ENCODE results near the gene TOX2.

TOX2 gene

DNA sequence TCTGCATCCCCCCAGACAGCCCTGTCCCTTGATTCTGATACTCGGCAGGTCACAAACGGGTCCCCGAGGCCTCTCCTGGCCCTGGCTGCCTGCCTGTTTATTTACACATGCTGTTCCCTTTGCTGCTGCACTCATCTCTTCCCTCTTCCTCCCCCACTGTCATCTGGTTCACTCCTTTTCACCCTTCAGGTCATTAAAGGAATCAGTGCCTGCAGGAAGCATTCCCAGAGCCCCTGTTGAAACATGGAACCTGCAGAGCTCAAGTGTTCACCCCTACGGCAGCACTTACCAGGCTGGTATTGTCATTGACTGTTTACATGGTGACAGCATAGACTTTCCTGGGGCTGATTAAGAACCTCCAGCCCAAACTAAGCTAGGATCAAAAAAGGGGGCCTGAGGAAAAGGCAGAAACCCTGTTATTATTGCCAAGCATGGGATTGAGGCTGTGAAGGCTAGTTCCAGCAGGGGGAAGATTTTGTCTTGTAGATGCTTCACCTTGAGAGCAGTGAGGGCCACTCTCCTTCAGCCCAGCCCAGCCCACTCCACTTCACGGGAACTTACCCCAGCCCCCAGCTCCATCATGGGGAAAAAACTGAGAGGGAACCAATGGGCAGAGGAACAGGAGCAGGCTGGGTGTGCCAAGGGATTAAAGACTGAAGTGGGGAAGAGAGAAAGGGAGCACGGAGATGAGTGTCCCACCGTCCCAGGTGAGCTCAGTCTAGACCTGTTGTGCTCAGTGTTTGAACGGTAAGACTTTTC lies 199.1 kb downstream of the TOX2 start:
- DNase-seq = no peak

DNA sequence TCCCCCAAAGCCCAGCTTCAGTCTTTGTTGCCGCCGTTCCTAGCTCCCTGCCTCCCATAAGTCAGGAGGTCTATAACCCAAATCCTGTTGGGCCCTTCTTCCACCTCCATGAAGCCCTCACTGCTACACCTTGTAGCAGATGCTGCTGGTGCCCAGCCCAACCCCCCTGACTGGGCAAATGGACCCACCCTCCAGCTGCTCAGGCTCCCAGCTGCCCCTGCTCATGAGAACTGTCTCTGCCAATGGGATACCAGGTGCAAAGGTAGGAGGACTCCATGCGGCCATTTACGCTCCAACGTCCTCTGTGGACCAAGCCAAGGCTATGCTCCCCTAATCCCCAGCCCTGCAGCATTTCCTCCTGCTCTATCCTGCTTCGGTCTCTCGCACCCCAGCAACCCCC lies 200.5 kb downstream of the TOX2 start:
- DNase-seq = no peak

DNA sequence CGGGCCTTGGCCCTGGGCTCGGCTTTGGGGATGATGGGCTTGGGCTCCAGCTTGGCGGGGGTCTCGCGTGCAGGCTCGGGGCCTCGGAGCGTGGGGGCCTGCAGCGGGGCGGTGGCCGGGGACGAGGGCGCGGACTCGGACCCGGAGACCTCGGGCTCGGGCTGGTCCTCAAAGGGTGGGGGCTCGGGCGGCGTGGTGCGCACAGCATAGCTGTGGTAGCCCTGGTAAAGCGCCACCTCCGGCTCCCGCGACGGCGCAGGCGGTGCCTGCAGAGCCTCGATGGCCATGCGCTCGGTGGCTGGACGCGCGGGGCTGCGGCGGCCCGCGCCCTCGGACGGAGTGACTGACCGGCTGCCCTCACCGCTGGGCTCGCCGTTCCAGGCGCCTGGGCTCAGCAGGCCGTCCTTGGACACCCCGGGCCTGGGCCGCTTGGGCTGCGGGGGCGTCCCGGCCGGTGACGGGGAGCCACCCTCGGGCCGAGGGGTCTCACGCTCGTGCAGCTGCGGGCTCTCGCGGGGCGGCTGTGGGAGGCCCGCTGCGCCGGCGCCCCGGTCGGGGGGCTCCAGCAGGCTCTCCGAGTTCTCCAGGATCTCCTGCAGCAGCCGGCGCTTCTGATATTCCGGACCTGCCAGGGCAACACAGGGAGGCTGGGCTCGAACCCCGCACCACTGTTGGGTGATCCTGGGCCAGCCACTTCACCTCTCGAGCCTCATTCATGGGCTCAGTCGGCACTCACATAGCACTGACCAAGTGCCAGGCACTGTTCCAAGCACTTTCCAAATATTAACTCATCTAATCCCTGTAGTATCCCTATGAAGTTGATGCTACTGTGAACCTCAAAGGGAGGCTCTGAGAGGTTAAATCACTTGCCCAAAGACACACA lies 201.4 kb downstream of the TOX2 start:
- DNase-seq = no peak

DNA sequence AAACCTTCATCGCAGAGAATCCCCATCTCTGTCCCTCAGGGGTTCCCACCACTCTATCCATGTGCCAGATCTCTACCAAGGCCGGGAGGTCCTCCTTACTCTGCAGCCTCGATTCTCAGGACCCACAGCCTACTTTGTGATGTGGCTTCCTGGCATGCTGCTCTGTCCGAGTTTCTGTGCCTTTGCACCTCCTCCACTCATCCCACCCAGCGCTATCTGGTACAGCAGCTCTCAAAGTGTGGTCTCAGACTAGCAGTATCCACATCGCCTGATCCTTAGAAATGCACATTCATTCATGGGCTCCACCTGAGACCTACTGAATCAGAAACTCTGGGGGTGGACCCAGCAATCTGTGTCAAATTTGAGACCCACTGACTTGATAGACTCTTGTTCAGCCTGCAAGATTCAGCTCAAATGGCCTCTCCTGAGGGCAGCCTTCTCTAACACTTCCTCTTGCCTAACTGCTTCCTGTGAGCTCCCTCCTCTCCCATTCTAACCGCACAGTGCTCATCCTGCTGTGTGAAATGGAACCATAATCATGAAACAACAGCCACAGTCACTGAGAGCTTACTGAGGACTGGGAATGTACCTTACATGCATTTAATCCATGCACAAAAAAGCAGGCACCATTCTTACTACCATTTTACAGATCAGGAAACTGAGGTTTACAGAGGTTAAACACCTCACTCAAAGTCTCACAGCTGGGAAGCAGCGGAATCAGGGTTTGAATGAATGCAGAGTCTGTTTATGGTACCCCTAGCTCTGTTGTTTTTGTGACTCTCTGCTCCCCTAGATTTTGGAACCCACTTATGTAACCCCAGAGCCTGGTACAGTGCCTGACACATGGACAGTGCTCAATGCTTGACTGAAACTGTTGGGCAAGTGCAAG lies 202.9 kb downstream of the TOX2 start:
- no peak for DNase-seq

DNA sequence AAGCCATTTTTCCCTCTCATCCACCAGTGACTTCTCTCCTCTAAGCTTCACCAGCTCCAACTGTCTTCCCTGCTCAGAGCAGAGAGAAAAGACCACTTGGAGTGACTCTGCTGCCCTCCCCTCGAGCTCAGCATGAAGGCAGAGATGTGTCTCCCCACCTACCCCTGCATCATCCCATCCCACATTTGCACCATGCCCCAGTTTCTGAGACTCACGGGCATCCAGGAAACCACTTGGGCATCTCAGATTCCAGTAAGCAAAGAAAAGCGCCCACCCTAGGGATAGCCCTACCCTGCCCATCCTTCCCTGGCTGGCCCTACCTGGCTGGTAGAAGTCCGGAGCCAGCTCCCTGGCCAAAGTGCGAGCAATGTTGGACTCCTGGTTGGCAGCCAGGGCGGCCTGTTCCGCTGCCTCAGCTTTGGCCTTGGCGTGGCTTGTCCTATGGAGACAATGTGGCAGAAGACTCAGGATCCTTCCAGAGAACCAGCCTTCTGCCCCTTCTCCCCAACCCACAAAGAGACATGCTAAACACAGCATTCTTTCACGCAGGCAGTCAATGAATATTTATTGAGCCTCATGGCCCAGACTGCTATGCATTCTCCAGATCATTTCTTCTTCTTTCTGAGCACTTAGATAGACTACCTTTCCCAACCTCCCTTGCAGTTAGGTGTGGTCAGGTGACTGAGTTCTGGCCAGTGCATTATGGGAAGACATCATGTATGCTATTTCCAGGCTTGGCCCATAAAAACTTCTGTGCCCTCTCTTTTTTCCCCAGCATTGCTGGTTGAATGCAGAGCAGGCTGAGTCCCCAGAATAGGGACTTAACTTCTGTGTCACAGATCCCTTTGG lies 203.8 kb downstream of the TOX2 start:
- DNase-seq = no peak
